ENCODE data around the gene GPER1. TPM values are rescaled to one million over a fixed set of nuclear protein-coding genes. Genes with fewer than 3 reads are reported as not detected.
A peak's percentile ranks its signal among the peaks of the same experiment; 100 is the strongest.

The GPER1 gene
- total RNA-seq, 2 experiments from 2014 or later: not detected

DNA sequence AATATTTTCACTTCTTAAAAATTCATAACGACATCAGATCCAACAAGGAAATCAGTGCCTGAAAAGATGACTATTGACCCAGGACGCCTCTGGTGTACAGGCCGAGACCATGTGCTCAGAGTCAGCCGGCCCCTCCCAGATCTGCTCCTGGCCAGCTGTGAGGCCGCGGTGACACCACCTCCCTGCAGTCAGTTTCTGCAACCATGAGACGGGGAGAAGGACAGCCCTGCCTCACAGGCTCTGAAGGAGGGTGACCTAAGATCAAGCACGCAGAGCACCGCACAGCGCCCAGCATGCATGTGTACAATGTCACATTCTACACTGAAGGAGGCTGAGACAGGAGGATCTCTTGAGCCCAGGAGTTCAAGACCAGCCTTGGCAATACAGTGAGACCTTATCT, 2.6 kb upstream of the GPER1 start:
- intact Hi-C loops (cut with DNase I, micrococcal nuclease): no loop called here
- no peak overlapping the region for H3K27ac ChIP-seq (ENCODE audit: low read depth in 1 of 2, low read length in 2 of 2)
- H3K4me1 ChIP-seq (ENCODE audit: insufficient read depth, low read length): peaks cover 11% of the 10 kb centered on the region
- ATAC-seq (ENCODE audit: poor library complexity) (no peak), DNase-seq (no peak)
- no peaks in the 10 kb centered on the region for H3K27me3 ChIP-seq (ENCODE audit: control insufficient read depth in 1 of 2, insufficient read depth in 2 of 2, low read length in 2 of 2)
- POLR2A ChIA-PET: interaction anchor here (0.5 kb wide), 1 partner anchor 53 kb away, joined by 4 read pairs; a partner anchor contains a TSS
- no peak overlapping the region for H3K27ac Mint-ChIP-seq
- H3K36me3 ChIP-seq (ENCODE audit: insufficient read depth, low read length): no peaks in the 10 kb centered on the region
- H3K4me1 Mint-ChIP-seq (ENCODE audit: low read depth): peaks cover 8% of the 10 kb centered on the region
- no peaks in the 10 kb centered on the region for H3K36me3 Mint-ChIP-seq (ENCODE audit: low read depth)
- no peaks in the 10 kb centered on the region for H3K9me3 Mint-ChIP-seq
- TF ChIP-seq, protein P1, sequence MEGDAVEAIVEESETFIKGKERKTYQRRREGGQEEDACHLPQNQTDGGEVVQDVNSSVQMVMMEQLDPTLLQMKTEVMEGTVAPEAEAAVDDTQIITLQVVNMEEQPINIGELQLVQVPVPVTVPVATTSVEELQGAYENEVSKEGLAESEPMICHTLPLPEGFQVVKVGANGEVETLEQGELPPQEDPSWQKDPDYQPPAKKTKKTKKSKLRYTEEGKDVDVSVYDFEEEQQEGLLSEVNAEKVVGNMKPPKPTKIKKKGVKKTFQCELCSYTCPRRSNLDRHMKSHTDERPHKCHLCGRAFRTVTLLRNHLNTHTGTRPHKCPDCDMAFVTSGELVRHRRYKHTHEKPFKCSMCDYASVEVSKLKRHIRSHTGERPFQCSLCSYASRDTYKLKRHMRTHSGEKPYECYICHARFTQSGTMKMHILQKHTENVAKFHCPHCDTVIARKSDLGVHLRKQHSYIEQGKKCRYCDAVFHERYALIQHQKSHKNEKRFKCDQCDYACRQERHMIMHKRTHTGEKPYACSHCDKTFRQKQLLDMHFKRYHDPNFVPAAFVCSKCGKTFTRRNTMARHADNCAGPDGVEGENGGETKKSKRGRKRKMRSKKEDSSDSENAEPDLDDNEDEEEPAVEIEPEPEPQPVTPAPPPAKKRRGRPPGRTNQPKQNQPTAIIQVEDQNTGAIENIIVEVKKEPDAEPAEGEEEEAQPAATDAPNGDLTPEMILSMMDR (IDR thresholded peaks at IDR 0.05): no peak
- no peak overlapping the region for H3K4me3 Mint-ChIP-seq
- no peaks in the 10 kb centered on the region for H3K9me3 ChIP-seq (ENCODE audit: control insufficient read depth in 1 of 2, insufficient read depth in 1 of 2, low read length in 2 of 2)
- CTCF ChIA-PET: interaction anchor here (0.6 kb wide), 1 partner anchor 92 kb away, joined by 3 read pairs; no protein-coding TSS in a partner anchor
- H3K27me3 Mint-ChIP-seq: no peaks in the 10 kb centered on the region
- H3K4me3 ChIP-seq (ENCODE audit: low read length): no peak overlapping the region

DNA sequence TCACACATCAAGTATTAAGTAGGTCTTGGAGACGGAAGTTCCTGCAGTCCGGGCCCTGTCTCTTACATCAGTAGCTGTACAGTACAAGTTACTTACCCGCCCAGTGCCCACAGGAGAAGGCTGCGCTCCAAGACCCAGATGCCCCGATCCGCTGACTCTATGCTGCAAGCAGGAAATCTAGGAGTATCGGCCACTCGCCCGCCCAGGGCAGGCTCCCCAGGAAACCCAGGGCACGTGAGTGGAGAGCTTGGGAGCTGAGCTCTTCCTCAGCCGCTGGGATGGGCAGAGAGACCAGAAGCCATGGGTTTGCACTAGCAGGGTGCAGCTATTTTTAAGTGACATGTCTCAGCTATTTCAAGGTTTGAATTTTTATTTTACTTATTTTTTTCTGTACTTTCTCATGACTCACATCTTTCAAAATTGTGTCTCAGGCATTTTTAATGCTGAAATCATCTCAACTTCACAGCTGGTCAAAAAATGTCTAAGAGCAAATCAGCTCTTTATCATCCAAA, 1.9 kb upstream of the GPER1 start:
- no peaks in the 10 kb centered on the region for H3K9me3 ChIP-seq (ENCODE audit: control insufficient read depth in 1 of 2, insufficient read depth in 1 of 2, low read length in 2 of 2)
- POLR2A ChIA-PET: interaction anchor here (0.7 kb wide), 1 partner anchor 15 kb away, joined by 3 read pairs; no protein-coding TSS in a partner anchor
- H3K27ac Mint-ChIP-seq: no peak overlapping the region

DNA sequence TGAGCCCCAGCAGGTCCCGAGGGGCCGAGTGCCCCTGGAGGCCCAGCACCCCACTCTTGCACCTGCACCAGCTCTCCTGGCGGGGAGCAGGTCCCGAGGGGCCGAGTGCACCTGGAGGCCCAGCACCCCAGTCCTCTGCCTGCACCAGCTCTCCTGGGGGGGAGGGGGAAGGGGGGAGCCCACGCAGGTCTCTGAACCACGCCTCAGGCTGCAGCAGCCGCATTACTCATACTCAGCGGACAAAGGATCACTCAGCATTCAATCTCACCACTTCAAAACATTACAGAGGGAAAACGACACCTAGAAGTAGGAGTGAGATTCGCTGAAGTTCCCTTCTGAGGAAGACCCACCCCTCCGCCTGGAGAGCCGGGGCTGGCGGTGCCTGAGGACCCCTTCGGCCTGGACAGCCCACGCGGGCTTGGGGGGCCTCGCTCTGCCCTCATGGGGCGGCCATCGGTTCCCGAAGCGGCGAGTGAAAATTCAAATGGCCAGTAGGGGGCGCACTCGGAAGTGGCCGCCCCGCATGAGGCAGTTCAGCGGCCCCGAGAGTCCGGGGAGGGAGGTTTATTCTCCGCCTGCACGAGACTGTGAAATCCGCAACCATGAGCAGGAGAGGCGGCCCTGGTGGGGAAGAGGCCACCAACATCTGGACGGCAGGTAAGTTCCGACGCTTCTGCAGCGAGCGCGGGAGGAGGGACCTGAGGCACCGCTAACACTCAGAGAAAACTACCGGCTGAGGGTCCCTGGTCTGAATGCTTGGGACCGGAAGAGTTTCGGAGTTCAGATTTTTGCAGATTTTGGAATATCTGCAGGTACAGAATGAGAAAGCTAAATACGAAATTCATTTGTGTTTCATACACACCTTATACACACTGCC, 1.1 kb upstream of the GPER1 start:
- H3K27me3 ChIP-seq (ENCODE audit: control insufficient read depth in 1 of 2, insufficient read depth in 2 of 2, low read length in 2 of 2): no peaks in the 10 kb centered on the region

More for the DNA sequence above, 1.9 kb upstream of the GPER1 start:
- intact Hi-C loops (cut with DNase I, micrococcal nuclease): loop anchor here in 1 of 2 experiments (2.0 kb wide), 1 partner anchor 91 kb away; no protein-coding TSS in a partner anchor
- CTCF ChIA-PET: interaction anchor here (1.1 to 1.7 kb wide), 2 partner anchors 17 to 93 kb away, joined by 3 to 9 read pairs; no protein-coding TSS in a partner anchor
- Histone ChIP-seq H3K4me3 (ENCODE audit: low read length) (no peak overlapping the region), H3K36me3 (ENCODE audit: insufficient read depth, low read length) (no peaks in the 10 kb centered on the region), H3K27ac (ENCODE audit: low read depth in 1 of 2, low read length in 2 of 2) (no peak overlapping the region), H3K4me1 (ENCODE audit: insufficient read depth, low read length) (peaks cover 11% of the 10 kb centered on the region), H3K27me3 (ENCODE audit: control insufficient read depth in 1 of 2, insufficient read depth in 2 of 2, low read length in 2 of 2) (no peaks in the 10 kb centered on the region)
- no peaks in the 10 kb centered on the region for H3K36me3 Mint-ChIP-seq (ENCODE audit: low read depth)
- H3K4me3 Mint-ChIP-seq: no peak overlapping the region
- no peaks in the 10 kb centered on the region for H3K9me3 Mint-ChIP-seq
- DNase-seq (no peak), ATAC-seq (ENCODE audit: poor library complexity) (no peak)
- no peaks in the 10 kb centered on the region for H3K27me3 Mint-ChIP-seq
- peaks cover 8% of the 10 kb centered on the region for H3K4me1 Mint-ChIP-seq (ENCODE audit: low read depth)
- TF ChIP-seq, protein P1 (IDR thresholded peaks at IDR 0.05): no peak

More for the DNA sequence above, 1.1 kb upstream of the GPER1 start:
- intact Hi-C loops (cut with DNase I, micrococcal nuclease): loop anchor here (1.0 to 2.0 kb wide), 2 partner anchors 89 to 90 kb away; no protein-coding TSS in a partner anchor
- no peak overlapping the region for H3K27ac ChIP-seq (ENCODE audit: low read depth in 1 of 2, low read length in 2 of 2)
- no peaks in the 10 kb centered on the region for H3K36me3 ChIP-seq (ENCODE audit: insufficient read depth, low read length)
- H3K27me3 Mint-ChIP-seq: no peaks in the 10 kb centered on the region
- ChIA-PET CTCF (interaction anchor here (1.1 to 1.7 kb wide), 2 partner anchors 17 to 94 kb away, joined by 3 to 9 read pairs; no protein-coding TSS in a partner anchor), POLR2A (interaction anchor here (0.7 kb wide), 1 partner anchor 16 kb away, joined by 3 read pairs; no protein-coding TSS in a partner anchor)
- H3K27ac Mint-ChIP-seq: no peak overlapping the region
- H3K4me1 ChIP-seq (ENCODE audit: insufficient read depth, low read length): peaks cover 11% of the 10 kb centered on the region
- H3K4me1 Mint-ChIP-seq (ENCODE audit: low read depth): peaks cover 8% of the 10 kb centered on the region
- no peaks in the 10 kb centered on the region for H3K9me3 Mint-ChIP-seq
- H3K36me3 Mint-ChIP-seq (ENCODE audit: low read depth): no peaks in the 10 kb centered on the region
- DNase-seq: peak; percentile 48 to 82 (median 65)
- H3K9me3 ChIP-seq (ENCODE audit: control insufficient read depth in 1 of 2, insufficient read depth in 1 of 2, low read length in 2 of 2): no peaks in the 10 kb centered on the region
- H3K4me3 Mint-ChIP-seq: peak overlapping the region; percentile 20
- peak overlapping the region; percentile 28 for H3K4me3 ChIP-seq (ENCODE audit: low read length)
- TF ChIP-seq, protein P1 (IDR thresholded peaks at IDR 0.05): peak; percentile 98
- ATAC-seq (ENCODE audit: poor library complexity): peak; percentile 84

All from CD4-positive, alpha-beta T cell (primary cell).